Loucy (cell line): ENCODE results near the gene FTO.

Experiments
- H2AFZ ChIP-seq: fragments of 200-600 bp; sonication (generic); 2 replicates; pipeline ENCODE4 v1.6.0; 2016; ENCODE audit warnings: antibody characterized with exemption, mild to moderate bottlenecking, low read length, moderate library complexity
- H3F3A ChIP-seq: fragments of 200-600 bp; 2 replicates; pipeline ENCODE4 v1.6.0; 2016; ENCODE audit warnings: antibody characterized with exemption, low read depth, mild to moderate bottlenecking
- H3K27me3 ChIP-seq: fragments of 200-600 bp; sonication (generic); 2 replicates; pipeline ENCODE4 v1.6.1; 2014; ENCODE audit warnings: low read length, mild to moderate bottlenecking; ENCODE audit not compliant: insufficient read depth, poor library complexity, severe bottlenecking
- H3K36me3 ChIP-seq: fragments of 200-600 bp; sonication (generic); 2 replicates; pipeline ENCODE4 v1.6.1; 2016; ENCODE audit warnings: low read length; ENCODE audit not compliant: insufficient read depth
- H3K4me1 ChIP-seq: fragments of 200-600 bp; sonication (generic); 2 replicates; pipeline ENCODE4 v1.5.1; 2014; ENCODE audit warnings: low read length, mild to moderate bottlenecking; ENCODE audit not compliant: insufficient read depth, poor library complexity, severe bottlenecking
- H3K4me2 ChIP-seq: fragments of 200-600 bp; sonication (generic); 2 replicates; pipeline ENCODE4 v1.6.0; 2014; ENCODE audit warnings: antibody characterized with exemption, low read length, low read depth, mild to moderate bottlenecking; ENCODE audit not compliant: poor library complexity, severe bottlenecking
- H3K4me3 ChIP-seq: fragments of 200-600 bp; sonication (generic); 2 replicates; pipeline ENCODE4 v1.5.1; 2014; ENCODE audit warnings: low read length, mild to moderate bottlenecking, mixed read lengths; ENCODE audit not compliant: poor library complexity, severe bottlenecking
- H3K79me2 ChIP-seq: fragments of 200-600 bp; sonication (generic); 2 replicates; pipeline ENCODE4 v1.6.1; 2014; ENCODE audit warnings: low read length; ENCODE audit not compliant: insufficient read depth
- H3K9ac ChIP-seq: fragments of 200-600 bp; sonication (generic); 2 replicates; pipeline ENCODE4 v1.6.0; 2014; ENCODE audit warnings: mild to moderate bottlenecking, low read depth, low read length, moderate library complexity; ENCODE audit not compliant: poor library complexity, severe bottlenecking
- H3K9me2 ChIP-seq: fragments of 200-600 bp; sonication (generic); replicated peaks from 2 replicates; pipeline ENCODE4 v1.6.1; 2016; ENCODE audit warnings: low read depth, low read length, mixed read lengths
- H3K9me3 ChIP-seq: fragments of 200-600 bp; sonication (generic); 2 replicates; pipeline ENCODE4 v1.6.1; 2014; ENCODE audit warnings: mild to moderate bottlenecking, antibody characterized with exemption, low read length, low read depth; ENCODE audit not compliant: insufficient read depth
- H4K20me1 ChIP-seq: fragments of 200-600 bp; sonication (generic); 2 replicates; pipeline ENCODE4 v1.6.0; 2014; ENCODE audit warnings: antibody characterized with exemption, low read length, mild to moderate bottlenecking; ENCODE audit not compliant: insufficient read depth, poor library complexity, severe bottlenecking
- EZH2phosphoT487 ChIP-seq: fragments of 200-600 bp; IDR thresholded peaks from 2 replicates; pipeline ENCODE4 v1.6.1; 2018; ENCODE audit warnings: antibody characterized with exemption, mild to moderate bottlenecking, moderate library complexity, borderline replicate concordance
- TF ChIP-seq, protein P1 (sequence below): fragments of 200-600 bp; sonication (generic); conservative IDR thresholded peaks from 2 replicates; pipeline ENCODE4 v1.5.1; 2014; ENCODE audit warnings: mild to moderate bottlenecking, antibody characterized with exemption, low read length

The FTO gene

DNA sequence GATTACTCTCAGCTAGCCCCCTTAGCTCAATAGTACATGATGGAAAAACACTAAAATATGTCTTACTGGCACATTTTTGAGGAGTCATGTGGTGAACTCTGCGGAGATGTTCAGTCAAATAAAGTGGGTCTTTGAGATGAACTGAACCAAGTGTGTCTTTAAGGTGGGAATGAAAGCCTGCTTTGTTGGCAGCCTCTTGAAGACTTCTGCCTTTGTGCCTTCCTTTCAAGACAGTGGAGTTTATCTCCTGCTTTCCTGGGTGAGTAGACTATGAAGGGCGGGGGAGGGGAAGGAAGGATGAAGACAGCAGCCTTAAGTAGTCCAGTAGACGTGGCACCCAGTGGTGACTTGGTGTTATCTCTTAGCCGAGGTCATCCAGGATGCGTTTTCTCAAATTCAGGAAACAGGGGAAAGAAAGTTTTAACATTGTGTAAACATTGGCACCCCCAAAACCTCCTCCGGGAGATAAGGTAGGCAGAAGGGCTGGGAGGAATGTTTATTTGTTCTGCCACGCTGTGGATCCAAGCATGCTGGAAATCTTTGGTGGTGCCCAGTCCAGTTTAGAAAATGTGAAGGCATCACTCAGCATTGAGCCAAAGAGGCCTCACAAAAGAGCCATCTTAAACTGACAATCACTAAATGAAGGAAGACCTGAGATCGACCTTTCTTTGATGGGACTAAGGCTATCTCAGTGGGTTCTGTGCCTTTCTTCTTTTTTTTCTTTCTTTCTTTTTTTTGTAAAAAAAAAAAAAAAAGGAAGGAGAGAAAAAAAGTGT, 220.6 kb downstream of the FTO start:
- Histone ChIP-seq H2AFZ (no peak overlapping the region), H3K36me3 (no peaks in the 10 kb centered on the region), H3K9me3 (no peaks in the 10 kb centered on the region), H3K79me2 (no peaks in the 10 kb centered on the region), H4K20me1 (no peaks in the 10 kb centered on the region), H3K4me2 (peak overlapping the region; percentile 39), H3F3A (peaks cover 6% of the 10 kb centered on the region; the same call in 1 of the 2 replicates), H3K4me1 (peaks cover 67% of the 10 kb centered on the region), H3K4me3 (no peak overlapping the region), H3K27me3 (no peaks in the 10 kb centered on the region), H3K9me2 (no peaks in the 10 kb centered on the region), H3K9ac (no peak overlapping the region)
- TF ChIP-seq, protein P1, sequence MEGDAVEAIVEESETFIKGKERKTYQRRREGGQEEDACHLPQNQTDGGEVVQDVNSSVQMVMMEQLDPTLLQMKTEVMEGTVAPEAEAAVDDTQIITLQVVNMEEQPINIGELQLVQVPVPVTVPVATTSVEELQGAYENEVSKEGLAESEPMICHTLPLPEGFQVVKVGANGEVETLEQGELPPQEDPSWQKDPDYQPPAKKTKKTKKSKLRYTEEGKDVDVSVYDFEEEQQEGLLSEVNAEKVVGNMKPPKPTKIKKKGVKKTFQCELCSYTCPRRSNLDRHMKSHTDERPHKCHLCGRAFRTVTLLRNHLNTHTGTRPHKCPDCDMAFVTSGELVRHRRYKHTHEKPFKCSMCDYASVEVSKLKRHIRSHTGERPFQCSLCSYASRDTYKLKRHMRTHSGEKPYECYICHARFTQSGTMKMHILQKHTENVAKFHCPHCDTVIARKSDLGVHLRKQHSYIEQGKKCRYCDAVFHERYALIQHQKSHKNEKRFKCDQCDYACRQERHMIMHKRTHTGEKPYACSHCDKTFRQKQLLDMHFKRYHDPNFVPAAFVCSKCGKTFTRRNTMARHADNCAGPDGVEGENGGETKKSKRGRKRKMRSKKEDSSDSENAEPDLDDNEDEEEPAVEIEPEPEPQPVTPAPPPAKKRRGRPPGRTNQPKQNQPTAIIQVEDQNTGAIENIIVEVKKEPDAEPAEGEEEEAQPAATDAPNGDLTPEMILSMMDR, result no peak
- TF ChIP-seq EZH2phosphoT487, result no peak

DNA sequence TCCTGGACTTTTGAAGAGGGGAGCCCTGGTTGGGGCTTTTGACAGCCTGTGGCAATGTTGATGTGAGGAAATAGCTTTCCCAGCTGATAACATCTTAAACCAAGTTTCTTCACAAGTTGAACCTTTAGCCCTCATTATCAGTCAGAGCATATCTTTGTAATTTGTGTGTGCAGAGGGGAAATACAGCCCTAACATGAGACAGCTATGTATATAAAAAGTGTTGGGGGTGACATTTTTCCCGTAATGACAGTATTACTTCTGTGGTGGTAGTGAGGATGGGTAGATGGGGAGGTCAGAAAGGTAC, 221.1 kb downstream of the FTO start:
- Histone ChIP-seq H3F3A (peaks cover 6% of the 10 kb centered on the region; the same call in 1 of the 2 replicates), H3K79me2 (no peaks in the 10 kb centered on the region), H3K9ac (no peak overlapping the region), H3K4me3 (no peak overlapping the region), H3K9me2 (no peaks in the 10 kb centered on the region), H2AFZ (no peak overlapping the region), H3K9me3 (no peaks in the 10 kb centered on the region), H3K4me2 (peak overlapping the region; percentile 39), H3K36me3 (no peaks in the 10 kb centered on the region), H4K20me1 (no peaks in the 10 kb centered on the region), H3K4me1 (peaks cover 63% of the 10 kb centered on the region), H3K27me3 (no peaks in the 10 kb centered on the region)
- TF ChIP-seq EZH2phosphoT487, result no peak
- TF ChIP-seq, protein P1, result no peak

DNA sequence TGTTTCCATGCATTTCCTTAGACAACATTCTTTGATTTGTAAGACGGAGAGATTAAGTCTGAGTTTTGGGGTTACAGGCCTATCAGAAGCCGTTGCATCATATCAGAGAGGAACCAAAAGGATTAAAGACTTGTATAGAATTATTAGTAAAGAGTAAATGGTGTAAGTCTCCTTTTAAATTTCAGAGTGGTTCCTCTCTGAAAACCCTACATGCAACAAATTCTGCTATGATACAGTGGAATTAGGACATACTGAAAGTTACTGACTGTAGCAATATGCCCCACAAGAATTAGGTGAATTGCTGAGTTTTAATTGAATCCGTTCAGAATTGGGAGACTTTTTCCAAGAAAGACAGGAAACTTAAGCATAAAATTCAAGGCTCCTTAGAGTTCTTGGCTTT, 221.6 kb downstream of the FTO start:
- Histone ChIP-seq H3K4me2 (peak overlapping the region; percentile 39), H3K27me3 (no peaks in the 10 kb centered on the region), H3K9me3 (no peaks in the 10 kb centered on the region), H3K79me2 (no peaks in the 10 kb centered on the region), H2AFZ (no peak overlapping the region), H3K4me1 (peaks cover 59% of the 10 kb centered on the region), H3K4me3 (no peak overlapping the region), H3K9me2 (no peaks in the 10 kb centered on the region), H3F3A (peaks cover 6% of the 10 kb centered on the region; the same call in 1 of the 2 replicates), H3K9ac (no peak overlapping the region), H3K36me3 (no peaks in the 10 kb centered on the region), H4K20me1 (no peaks in the 10 kb centered on the region)
- no peak for TF ChIP-seq EZH2phosphoT487
- TF ChIP-seq, protein P1, result no peak
